WI38 (cell line): ENCODE results near the gene APOO.
A peak's percentile ranks its signal among the peaks of the same experiment; 100 is the strongest.

Experiments
- H3K4me3 ChIP-seq: 2 replicates; pipeline ENCODE4 v1.5.1; 2011; ENCODE audit warnings: low read depth, mild to moderate bottlenecking, control low read depth, low read length
- CTCF ChIP-seq: IDR thresholded peaks from 2 replicates; pipeline ENCODE4 v1.5.1; 2012; ENCODE audit warnings: low read depth, mild to moderate bottlenecking, control low read depth, low read length

Gene APOO

GRCh38 chrX:23926015-23926414 is 18.3 kb upstream of the APOO start:
- no peak for TF ChIP-seq CTCF
- no peak overlapping the region for H3K4me3 ChIP-seq

DNA sequence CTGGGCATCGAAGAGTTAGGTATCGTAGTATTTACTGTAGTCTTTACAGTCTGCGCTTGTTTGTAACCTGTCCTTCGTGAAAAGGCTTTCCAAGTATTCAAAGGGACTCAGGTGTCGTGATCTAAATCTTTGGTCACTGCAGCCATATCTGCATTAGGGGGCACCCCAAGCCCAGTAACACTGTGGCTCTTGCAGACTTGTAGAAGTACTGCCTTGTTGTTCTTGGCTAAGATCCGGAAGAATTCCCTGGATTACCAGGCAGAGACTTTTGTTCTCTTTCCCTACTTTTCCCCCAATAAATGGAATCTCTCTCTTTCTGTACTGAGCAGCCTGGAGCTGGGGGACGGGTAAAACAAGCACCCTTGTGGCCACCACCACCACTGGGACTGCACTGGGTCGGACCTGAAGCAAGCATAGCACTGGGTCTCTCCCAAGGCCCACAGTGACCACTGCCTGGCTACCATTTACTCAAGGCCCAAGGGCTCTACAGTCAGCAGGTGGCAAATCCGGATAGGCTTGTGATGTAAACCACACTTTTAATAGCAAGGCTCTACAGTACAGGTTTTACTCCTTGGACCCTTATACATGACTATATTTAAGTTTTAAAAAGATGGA is 12.1 kb upstream of the APOO start:
- H3K4me3 ChIP-seq, result no peak overlapping the region
- no peak for TF ChIP-seq CTCF

DNA sequence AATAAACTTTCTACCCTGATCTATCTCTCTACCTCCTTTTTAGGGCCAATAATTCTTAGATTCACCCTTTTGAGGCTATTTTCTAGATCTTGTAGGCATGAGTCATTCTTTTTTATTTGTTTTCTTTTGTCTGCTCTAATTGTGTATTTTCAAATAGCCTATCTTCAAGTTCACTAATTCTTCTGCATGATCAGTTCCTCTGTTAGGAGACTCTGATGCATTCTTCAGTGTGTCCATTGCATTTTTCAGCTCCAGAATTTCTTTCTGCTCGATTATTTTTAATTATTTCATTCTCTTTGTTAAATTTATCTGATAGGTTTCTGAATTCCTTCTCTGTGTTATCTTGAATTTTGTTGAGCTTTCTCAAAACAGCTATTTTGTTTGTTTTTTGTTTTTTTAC is 11.4 kb upstream of the APOO start:
- TF ChIP-seq CTCF, result no peak
- no peak overlapping the region for H3K4me3 ChIP-seq

DNA sequence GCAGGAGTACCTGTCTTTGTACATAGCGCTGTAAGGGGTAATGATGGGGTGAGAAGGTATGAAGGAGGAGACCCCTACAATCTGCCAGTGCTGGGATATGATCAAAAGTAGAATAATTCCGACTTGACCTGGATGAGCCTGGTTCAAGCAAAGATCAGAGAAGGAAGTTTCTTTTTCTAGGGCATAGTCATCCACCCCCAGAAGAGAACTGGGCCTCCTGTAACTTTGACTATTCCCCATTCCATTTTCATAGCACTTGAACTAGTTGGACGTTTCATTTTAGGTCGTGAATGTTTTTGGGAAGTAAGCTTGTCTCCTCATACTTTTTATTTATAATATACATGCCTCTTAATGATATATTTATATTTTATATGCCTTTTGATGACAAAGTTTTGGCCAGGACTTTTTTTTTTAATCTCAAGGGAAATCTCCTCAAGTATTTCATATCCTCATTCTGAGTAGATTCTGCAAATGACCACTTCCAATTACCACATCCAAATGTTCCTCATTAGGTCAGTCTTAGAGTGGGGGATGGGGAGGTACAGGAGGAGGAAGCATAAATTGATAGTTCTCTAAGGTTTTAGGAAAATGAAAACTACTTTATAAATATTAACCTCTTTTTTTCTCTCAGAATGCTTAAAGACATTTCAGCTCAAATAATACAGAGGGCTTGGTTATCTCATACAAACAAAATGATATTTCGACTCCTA is 3.5 kb upstream of the APOO start:
- no peak for TF ChIP-seq CTCF
- H3K4me3 ChIP-seq, result no peak overlapping the region

DNA sequence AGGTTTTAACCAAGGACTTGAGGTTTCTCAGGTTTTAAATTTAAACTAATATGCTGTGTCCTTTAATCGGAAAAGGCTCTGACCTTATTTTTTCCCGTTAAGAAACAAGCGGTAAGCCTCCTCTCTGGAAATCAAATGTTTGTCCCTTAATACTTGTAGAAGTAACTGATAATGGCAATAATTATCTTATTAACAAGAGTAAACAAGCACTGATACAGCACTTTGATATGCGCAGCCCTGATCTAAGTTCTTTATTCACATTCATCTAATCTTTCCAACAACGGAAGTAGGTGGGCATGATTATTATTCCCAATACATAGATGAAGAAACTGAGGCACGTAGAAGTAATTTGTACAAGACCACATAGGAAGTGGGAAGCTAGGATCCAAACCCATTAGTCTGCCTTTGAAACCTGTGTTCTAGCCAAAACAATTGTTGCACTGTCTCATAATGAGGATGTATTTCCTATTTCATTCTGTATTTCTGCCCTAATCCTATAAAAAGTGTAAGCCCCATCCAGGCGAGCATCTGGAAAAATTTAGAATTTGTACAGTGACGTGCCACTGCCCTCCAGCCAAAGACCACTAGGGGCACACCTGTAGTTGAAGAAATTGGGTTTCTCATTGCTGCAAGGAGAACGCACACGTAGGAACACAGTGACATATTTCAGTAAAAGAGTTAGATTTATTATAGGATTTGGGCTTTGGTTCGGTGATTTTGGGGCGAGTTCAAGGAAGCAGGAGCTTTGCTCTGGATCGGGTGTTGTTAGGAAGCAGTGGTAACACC is 674 bp upstream of the APOO start:
- H3K4me3 ChIP-seq, result peak overlapping the region; percentile 62
- TF ChIP-seq CTCF, result peak; percentile 10; the same call in 1 of the 2 replicates

GRCh38 chrX:23907111-23907497 is 634 bp downstream of the APOO start:
- TF ChIP-seq CTCF, result no peak
- H3K4me3 ChIP-seq, result peak overlapping the region; percentile 62

- no peak for TF ChIP-seq CTCF
- H3K4me3 ChIP-seq, result no peak overlapping the region
Measured at GRCh38 chrX:23904096-23904495, 3.6 kb downstream of the APOO start.
